AG09309 (cell line): Measurements from ENCODE around the gene PTPRN2.
"Not testable (repeated sequence)": the region's sequence is repeated elsewhere in the genome, so short reads cannot be mapped to it uniquely, and the experiment has no call there.

Experiments
- DNase-seq: peaks from one replicate; pipeline ENCODE4 v3.0.0-alpha.2; 2010; ENCODE audit warnings: low read depth
- H3K4me3 ChIP-seq: 2 replicates; pipeline ENCODE4 v1.5.1; 2011; ENCODE audit warnings: mild to moderate bottlenecking, low read depth, low read length, moderate library complexity; ENCODE audit not compliant: control insufficient read depth
- CTCF ChIP-seq: IDR thresholded peaks from 2 replicates; pipeline ENCODE4 v1.5.1; 2011; ENCODE audit warnings: mild to moderate bottlenecking, low read depth, low read length, inconsistent platforms; ENCODE audit not compliant: insufficient read depth, control insufficient read depth; ENCODE audit errors: missing control alignments

Gene PTPRN2

DNA sequence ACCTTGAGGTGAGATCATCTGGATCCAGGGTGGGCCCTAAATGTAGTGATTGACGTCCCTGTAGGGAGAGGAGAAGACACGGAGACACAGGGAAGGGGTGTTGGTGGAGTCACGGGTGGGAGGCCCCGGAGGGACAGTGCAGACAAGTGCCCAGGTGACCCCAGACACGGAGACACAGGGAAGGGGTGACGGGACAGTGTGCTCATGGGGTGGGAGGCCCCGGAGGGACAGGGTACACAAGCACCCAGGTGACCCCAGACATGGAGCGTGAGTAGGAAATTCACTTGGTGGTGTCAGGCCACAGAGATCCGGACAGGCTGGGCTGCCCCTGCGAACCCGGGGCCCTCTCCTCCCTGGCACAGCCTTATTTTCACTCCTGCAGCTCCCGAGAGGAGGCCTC lies 176.9 kb downstream of the PTPRN2 start:
- no peak for DNase-seq
- no peak overlapping the region for H3K4me3 ChIP-seq
- no peak for TF ChIP-seq CTCF

DNA sequence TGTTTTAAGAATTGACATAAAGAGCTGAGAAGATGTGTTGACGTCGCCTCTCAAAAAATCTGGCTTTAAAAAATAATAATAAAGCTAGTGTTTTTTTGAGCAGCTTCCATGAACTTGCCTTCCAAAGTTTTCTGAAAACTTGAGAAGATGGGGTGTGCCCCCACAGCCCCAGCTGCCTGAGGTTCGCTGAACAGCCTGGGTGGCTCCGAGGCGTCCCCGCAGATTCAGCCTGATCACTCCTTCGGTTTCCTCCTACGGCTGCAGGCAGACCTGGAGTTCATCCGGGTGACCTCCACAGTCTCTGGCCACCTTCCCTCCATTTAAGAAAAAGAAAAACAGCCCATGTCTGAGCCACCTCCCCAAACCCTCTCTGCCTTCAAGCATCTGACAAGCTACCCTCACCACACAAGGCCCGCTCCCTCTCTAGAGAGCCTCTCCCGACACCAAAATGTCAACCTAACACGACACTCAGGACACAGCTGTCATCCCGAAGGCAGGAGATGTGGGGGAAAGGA lies 177.8 kb downstream of the PTPRN2 start:
- no peak for TF ChIP-seq CTCF
- no peak overlapping the region for H3K4me3 ChIP-seq
- DNase-seq: no peak

- no peak for TF ChIP-seq CTCF
- no peak overlapping the region for H3K4me3 ChIP-seq
- no peak for DNase-seq
Measured at GRCh38 chr7:158409120-158409519, 178.5 kb downstream of the PTPRN2 start.

DNA sequence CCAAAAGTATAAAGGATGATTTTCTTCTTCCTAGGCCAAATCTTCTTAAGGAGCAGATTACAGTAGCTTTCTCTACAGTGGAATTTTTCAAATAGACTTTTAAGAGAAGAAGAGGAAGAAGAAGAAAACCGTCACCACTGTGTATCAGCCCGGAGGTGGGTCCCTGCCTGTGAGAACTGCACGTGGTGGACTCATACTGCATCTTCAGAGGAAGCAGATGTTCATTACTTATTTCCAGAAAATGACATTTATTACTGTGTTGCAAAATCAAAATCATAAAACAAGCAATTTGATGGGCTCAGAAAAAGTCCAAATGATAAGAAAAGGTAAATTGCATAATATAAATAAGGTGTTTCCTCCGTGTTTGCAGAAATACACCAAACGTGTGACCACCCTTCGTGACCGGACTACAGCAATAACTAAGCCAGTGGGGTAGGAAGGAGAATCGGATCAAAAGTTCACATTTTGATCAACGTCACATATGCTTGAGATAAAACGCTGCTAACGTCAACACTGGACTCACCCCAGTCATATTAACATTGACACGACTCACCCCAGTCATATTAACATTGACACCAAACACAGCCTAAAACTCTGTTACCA lies 179.2 kb downstream of the PTPRN2 start:
- no peak for DNase-seq
- H3K4me3 ChIP-seq: no peak overlapping the region
- TF ChIP-seq CTCF: no peak

GRCh38 chr7:158407581-158408317 lies 179.9 kb downstream of the PTPRN2 start:
- no peak overlapping the region for H3K4me3 ChIP-seq
- DNase-seq: no peak
- TF ChIP-seq CTCF: no peak

DNA sequence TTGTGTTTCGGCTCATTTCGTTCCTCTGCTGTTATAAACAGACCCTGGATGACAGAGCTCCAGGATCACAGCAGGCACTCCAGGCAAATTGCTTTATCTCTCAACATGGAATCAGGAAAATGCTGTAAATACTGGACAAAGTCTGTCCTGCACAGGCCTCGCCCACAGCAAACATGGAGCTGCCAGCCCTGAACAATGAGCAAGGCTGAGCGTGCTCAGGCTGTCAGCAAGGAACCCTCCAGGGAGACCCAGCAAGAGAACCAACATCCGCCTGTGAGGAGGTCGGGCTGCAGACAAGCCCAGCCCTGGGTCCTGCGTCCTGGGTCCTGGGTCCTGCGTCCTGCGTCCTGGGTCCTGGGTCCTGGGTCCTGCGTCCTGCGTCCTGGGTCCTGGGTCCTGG lies 180.8 kb downstream of the PTPRN2 start:
- no peak overlapping the region for H3K4me3 ChIP-seq
- no peak for DNase-seq
- TF ChIP-seq CTCF: no peak

DNA sequence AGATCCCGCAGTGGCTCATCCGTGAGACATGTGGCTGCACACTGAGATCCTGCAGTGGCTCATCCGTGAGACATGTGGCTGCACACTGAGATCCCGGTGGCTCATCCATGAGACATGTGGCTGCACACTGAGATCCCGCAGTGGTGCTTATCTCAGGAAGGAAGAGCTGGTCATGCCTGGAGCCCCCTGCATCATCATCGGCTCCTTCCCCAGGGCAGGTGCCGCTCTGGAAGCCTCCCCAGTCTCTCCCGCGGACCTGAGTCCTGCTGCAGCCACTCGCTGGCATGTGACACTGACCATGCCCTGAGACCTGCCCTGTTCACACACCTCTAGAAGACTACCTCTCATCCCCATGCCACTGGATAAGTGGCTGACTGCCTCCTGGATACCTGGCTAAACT lies 181.3 kb downstream of the PTPRN2 start:
- H3K4me3 ChIP-seq: no peak overlapping the region
- TF ChIP-seq CTCF: no peak
- no peak for DNase-seq

DNA sequence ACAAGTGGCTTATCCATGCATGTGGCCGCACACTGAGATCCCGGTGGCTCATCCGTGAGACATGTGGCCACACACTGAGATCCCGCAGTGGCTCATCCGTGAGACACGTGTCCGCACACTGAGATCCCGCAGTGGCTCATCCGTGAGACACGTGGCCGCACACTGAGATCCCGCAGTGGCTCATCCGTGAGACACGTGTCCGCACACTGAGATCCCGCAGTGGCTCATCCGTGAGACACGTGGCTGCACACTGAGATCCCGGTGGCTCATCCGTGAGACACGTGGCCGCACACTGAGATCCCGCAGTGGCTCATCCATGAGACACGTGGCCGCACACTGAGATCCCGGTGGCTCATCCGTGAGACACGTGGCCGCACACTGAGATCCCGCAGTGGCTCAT lies 181.9 kb downstream of the PTPRN2 start:
- H3K4me3 ChIP-seq, DNase-seq: not testable (repeated sequence)
